Kidney (tissue), 14 donors: ENCODE results near the gene FASLG. TPM values are rescaled to one million over a fixed set of nuclear protein-coding genes. Genes with fewer than 3 reads are reported as not detected.

ENCODE experiments used
- DNase-seq, 5 donors: peaks; one replicate each; pipeline ENCODE4 v3.0.0-alpha.2; 2013 to 2020
- FAIRE-seq: peaks from 2 replicates; lab custom pipeline; 2012; peaks lifted over from hg19 to GRCh38; lab: Jason Lieb, UNC
- H3K27ac ChIP-seq, 2 donors: one replicate each; pipeline ENCODE4 v1.7.0; 2013; ENCODE audit warnings: low read depth in 2 of 2, low read length in 2 of 2, inconsistent platforms in 1 of 2
- H3K27me3 ChIP-seq: one replicate; pipeline ENCODE4 v1.7.1; 2013; ENCODE audit warnings: low read length, inconsistent platforms; ENCODE audit not compliant: control insufficient read depth, insufficient read depth
- H3K36me3 ChIP-seq, 3 donors: one replicate each; pipeline versions ENCODE4 v1.7.0 to v1.7.1; 2013; ENCODE audit warnings: low read length in 3 of 3, control low read depth in 1 of 3, inconsistent platforms in 1 of 3; ENCODE audit not compliant: insufficient read depth in 3 of 3, control insufficient read depth in 2 of 3
- H3K4me1 ChIP-seq, 3 donors: one replicate each; pipeline versions ENCODE4 v1.7.0 to v1.7.1; 2013; ENCODE audit warnings: low read length in 3 of 3, inconsistent platforms in 1 of 3, low read depth in 1 of 3; ENCODE audit not compliant: control insufficient read depth in 2 of 3, insufficient read depth in 2 of 3
- H3K4me3 ChIP-seq, 3 donors: one replicate each; pipeline versions ENCODE4 v1.7.0 to v1.8.1; 2013; ENCODE audit warnings: low read length in 3 of 3, control low read depth in 1 of 3, inconsistent platforms in 1 of 3
- H3K9ac ChIP-seq, 3 donors: one replicate each; pipeline versions ENCODE4 v1.7.0 to v1.7.1; 2013; ENCODE audit warnings: low read length in 3 of 3, control low read depth in 1 of 3, inconsistent platforms in 1 of 3
- H3K9me3 ChIP-seq, 3 donors: one replicate each; pipeline versions ENCODE4 v1.7.0 to v1.7.1; 2013; ENCODE audit warnings: low read length in 3 of 3, control low read depth in 1 of 3, inconsistent platforms in 1 of 3; ENCODE audit not compliant: control insufficient read depth in 2 of 3, insufficient read depth in 1 of 3
- CTCF ChIP-seq: IDR thresholded peaks from 3 replicates; pipeline ENCODE4 v1.5.1; 2012; ENCODE audit warnings: mild to moderate bottlenecking, moderate library complexity, borderline replicate concordance; ENCODE audit not compliant: insufficient read depth; ENCODE audit errors: extremely low read depth
- intact Hi-C: fragments of 100-400 bp; cut with DNase I; formaldehyde crosslinking; loops from one replicate; pipeline ENCODE4 v1.11.1; 2022
- polyA plus RNA-seq: library from polyadenylated mRNA; stranded (reverse); fragments of 350-450 nt; fragmentation: Illumina TruSeq; extraction: RNeasy Lipid Tissue Mini Kit (QIAGEN cat#74804); gene quantifications from one replicate; pipeline ENCODE4 v1.2.3, GENCODE V29; 2014; ENCODE audit warnings: low read depth, low replicate concordance; ENCODE audit not compliant: insufficient read depth
- total RNA-seq: library from RNA; stranded (reverse); fragmentation: NEBNext Ultra II Directional; extraction: Animal tissue kit (Norgen Biotek cat#: 25700); gene quantifications from one replicate; pipeline ENCODE4 v1.2.1, GENCODE V29; 2021
- donor health status: control.
- donor health status: control.
- donor health status: control.
- donor health status: control.
- donor health status: control.
- donor health status: DM: yes; HTN: yes; CAD: no.
- donor health status: Normal renal cell carcinoma (clear cell type).

Gene FASLG
- total and polyA plus RNA-seq, 2 donors from 2014 or later: 0.50 TPM; not detected in 1

- H3K9ac ChIP-seq: no peak overlapping the region
- no peak overlapping the region for H3K4me3 ChIP-seq
- DNase-seq: no peak
- no peak for TF ChIP-seq CTCF
- no peaks in the 10 kb centered on the region for H3K27me3 ChIP-seq
- no peak overlapping the region for H3K27ac ChIP-seq
- intact Hi-C loops: no loop called here
- no peaks in the 10 kb centered on the region for H3K36me3 ChIP-seq
- H3K4me1 ChIP-seq: no peaks in the 10 kb centered on the region
- H3K9me3 ChIP-seq: no peaks in the 10 kb centered on the region
- no peak for FAIRE-seq
These were observed 20.7 kb upstream of the FASLG start for GRCh38 chr1:172638249-172638648.

GRCh38 chr1:172638885-172639831, 19.7 kb upstream of the FASLG start:
- FAIRE-seq (no peak), DNase-seq (peak in 1 of 5 donors; percentile 56)
- intact Hi-C loops: no loop called here
- no peak overlapping the region for H3K4me3 ChIP-seq
- H3K27ac ChIP-seq: no peak overlapping the region
- H3K4me1 ChIP-seq: no peaks in the 10 kb centered on the region
- no peaks in the 10 kb centered on the region for H3K36me3 ChIP-seq
- TF ChIP-seq CTCF: no peak
- no peak overlapping the region for H3K9ac ChIP-seq
- no peaks in the 10 kb centered on the region for H3K9me3 ChIP-seq
- H3K27me3 ChIP-seq: no peaks in the 10 kb centered on the region

- Histone ChIP-seq H3K4me3 (no peak overlapping the region), H3K9me3 (no peaks in the 10 kb centered on the region), H3K27me3 (no peaks in the 10 kb centered on the region), H3K36me3 (no peaks in the 10 kb centered on the region), H3K4me1 (no peaks in the 10 kb centered on the region), H3K27ac (no peak overlapping the region), H3K9ac (no peak overlapping the region)
- no peak for TF ChIP-seq CTCF
- no peak for DNase-seq
- intact Hi-C loops: no loop called here
- no peak for FAIRE-seq
These were observed 18.8 kb upstream of the FASLG start for GRCh38 chr1:172640111-172640510.
